DND-41 (cell line): ENCODE measurements around the gene ELMO2.
A peak's percentile ranks its signal among the peaks of the same experiment; 100 is the strongest.

Experiments used
- ATAC-seq: fragments of 200-7000 bp; cut with Tn5 transposase; 3 replicates; pipeline ENCODE4 v1.9.1; 2021; ENCODE audit warnings: low read depth; ENCODE audit not compliant: insufficient read depth
- DNase-seq: peaks from one replicate; pipeline ENCODE4 v3.0.0-alpha.2; 2020
- H2AFZ ChIP-seq: 2 replicates; pipeline ENCODE4 v1.6.0; 2012; ENCODE audit warnings: low read depth, low read length
- H3K27ac ChIP-seq: 2 replicates; pipeline ENCODE4 v1.5.1; 2012; ENCODE audit warnings: low read length, inconsistent platforms
- H3K27me3 ChIP-seq: fragments of 200-600 bp; sonication (generic); 2 replicates; pipeline ENCODE4 v1.6.0; 2012; ENCODE audit warnings: low read length, mild to moderate bottlenecking, inconsistent platforms; ENCODE audit not compliant: insufficient read depth, poor library complexity
- H3K36me3 ChIP-seq: 2 replicates; pipeline ENCODE4 v1.5.1; 2012; ENCODE audit warnings: low read length, inconsistent platforms; ENCODE audit not compliant: insufficient read depth
- H3K4me1 ChIP-seq: 2 replicates; pipeline ENCODE4 v1.5.1; 2012; ENCODE audit warnings: mild to moderate bottlenecking, low read length; ENCODE audit not compliant: insufficient read depth
- H3K4me2 ChIP-seq: 2 replicates; pipeline ENCODE4 v1.6.0; 2012; ENCODE audit warnings: mild to moderate bottlenecking, moderate library complexity, low read length, inconsistent platforms; ENCODE audit not compliant: insufficient read depth
- H3K4me3 ChIP-seq, 2 experiments: fragments of 200-600 bp in 1 of 2; shearing (Covaris generic) in 1 of 2; 2 replicates each; pipeline ENCODE4 v1.5.1; 2012 to 2016; ENCODE audit warnings: inconsistent platforms in 2 of 2, low read length in 2 of 2, mild to moderate bottlenecking in 2 of 2, low read depth in 1 of 2, moderate library complexity in 1 of 2
- H3K79me2 ChIP-seq: 2 replicates; pipeline ENCODE4 v1.6.0; 2012; ENCODE audit warnings: low read length, inconsistent platforms; ENCODE audit not compliant: insufficient read depth
- H3K9ac ChIP-seq: 2 replicates; pipeline ENCODE4 v1.6.0; 2012; ENCODE audit warnings: low read depth, mild to moderate bottlenecking, inconsistent platforms, low read length, moderate library complexity
- H3K9me3 ChIP-seq: 2 replicates; pipeline ENCODE4 v1.5.1; 2012; ENCODE audit warnings: low read length, moderate library complexity, mild to moderate bottlenecking, inconsistent platforms; ENCODE audit not compliant: insufficient read depth, severe bottlenecking
- H4K20me1 ChIP-seq: 2 replicates; pipeline ENCODE4 v1.6.0; 2012; ENCODE audit warnings: low read length; ENCODE audit not compliant: insufficient read depth
- EZH2 ChIP-seq: IDR thresholded peaks from 3 replicates; pipeline ENCODE4 v1.6.1; 2012; ENCODE audit warnings: borderline replicate concordance, low read depth, mild to moderate bottlenecking, moderate library complexity, low read length, inconsistent platforms; ENCODE audit not compliant: severe bottlenecking
- TF ChIP-seq, protein P1 (sequence below): IDR thresholded peaks from 2 replicates; pipeline ENCODE4 v1.5.1; 2012; ENCODE audit warnings: borderline replicate concordance, low read length, moderate library complexity, mild to moderate bottlenecking; ENCODE audit not compliant: poor library complexity, severe bottlenecking; ENCODE audit errors: extremely low read depth

ELMO2 gene, protein sequence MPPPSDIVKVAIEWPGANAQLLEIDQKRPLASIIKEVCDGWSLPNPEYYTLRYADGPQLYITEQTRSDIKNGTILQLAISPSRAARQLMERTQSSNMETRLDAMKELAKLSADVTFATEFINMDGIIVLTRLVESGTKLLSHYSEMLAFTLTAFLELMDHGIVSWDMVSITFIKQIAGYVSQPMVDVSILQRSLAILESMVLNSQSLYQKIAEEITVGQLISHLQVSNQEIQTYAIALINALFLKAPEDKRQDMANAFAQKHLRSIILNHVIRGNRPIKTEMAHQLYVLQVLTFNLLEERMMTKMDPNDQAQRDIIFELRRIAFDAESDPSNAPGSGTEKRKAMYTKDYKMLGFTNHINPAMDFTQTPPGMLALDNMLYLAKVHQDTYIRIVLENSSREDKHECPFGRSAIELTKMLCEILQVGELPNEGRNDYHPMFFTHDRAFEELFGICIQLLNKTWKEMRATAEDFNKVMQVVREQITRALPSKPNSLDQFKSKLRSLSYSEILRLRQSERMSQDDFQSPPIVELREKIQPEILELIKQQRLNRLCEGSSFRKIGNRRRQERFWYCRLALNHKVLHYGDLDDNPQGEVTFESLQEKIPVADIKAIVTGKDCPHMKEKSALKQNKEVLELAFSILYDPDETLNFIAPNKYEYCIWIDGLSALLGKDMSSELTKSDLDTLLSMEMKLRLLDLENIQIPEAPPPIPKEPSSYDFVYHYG

GRCh38 chr20:46406200-46406985, at the start of gene ELMO2:
ELMO2 (minus strand) TSS chr20:46406615; CDS start chr20:46394482, 12,133 bp downstream.
- Histone ChIP-seq H3K4me3 (peak within 1 kb of the TSS; percentile 96 to 97), H3K27me3 (no peaks in the 10 kb centered on the region), H3K9me3 (no peaks in the 10 kb centered on the region), H3K4me1 (peaks cover 46% of the 10 kb centered on the region), H3K36me3 (peaks cover 8% of the 10 kb centered on the region), H3K27ac (peak within 1 kb of the TSS; percentile 76), H4K20me1 (peaks cover 44% of the 10 kb centered on the region), H2AFZ (peak within 1 kb of the TSS; percentile 94), H3K79me2 (peaks cover 48% of the 10 kb centered on the region), H3K9ac (peak within 1 kb of the TSS; percentile 83), H3K4me2 (peak within 1 kb of the TSS; percentile 89)
- no peak for TF ChIP-seq EZH2
- TF ChIP-seq, protein P1, sequence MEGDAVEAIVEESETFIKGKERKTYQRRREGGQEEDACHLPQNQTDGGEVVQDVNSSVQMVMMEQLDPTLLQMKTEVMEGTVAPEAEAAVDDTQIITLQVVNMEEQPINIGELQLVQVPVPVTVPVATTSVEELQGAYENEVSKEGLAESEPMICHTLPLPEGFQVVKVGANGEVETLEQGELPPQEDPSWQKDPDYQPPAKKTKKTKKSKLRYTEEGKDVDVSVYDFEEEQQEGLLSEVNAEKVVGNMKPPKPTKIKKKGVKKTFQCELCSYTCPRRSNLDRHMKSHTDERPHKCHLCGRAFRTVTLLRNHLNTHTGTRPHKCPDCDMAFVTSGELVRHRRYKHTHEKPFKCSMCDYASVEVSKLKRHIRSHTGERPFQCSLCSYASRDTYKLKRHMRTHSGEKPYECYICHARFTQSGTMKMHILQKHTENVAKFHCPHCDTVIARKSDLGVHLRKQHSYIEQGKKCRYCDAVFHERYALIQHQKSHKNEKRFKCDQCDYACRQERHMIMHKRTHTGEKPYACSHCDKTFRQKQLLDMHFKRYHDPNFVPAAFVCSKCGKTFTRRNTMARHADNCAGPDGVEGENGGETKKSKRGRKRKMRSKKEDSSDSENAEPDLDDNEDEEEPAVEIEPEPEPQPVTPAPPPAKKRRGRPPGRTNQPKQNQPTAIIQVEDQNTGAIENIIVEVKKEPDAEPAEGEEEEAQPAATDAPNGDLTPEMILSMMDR, result no peak
- DNase-seq (peak; percentile 98), ATAC-seq (peak; percentile 88)

GRCh38 chr20:46455729-46456128, 49.3 kb upstream of the ELMO2 start:
- H3K27me3 ChIP-seq, result peaks cover 20% of the 10 kb centered on the region
- H3K4me1 ChIP-seq, result no peaks in the 10 kb centered on the region
- H3K4me3 ChIP-seq, result no peak overlapping the region
- no peaks in the 10 kb centered on the region for H3K79me2 ChIP-seq
- H3K36me3 ChIP-seq, result no peaks in the 10 kb centered on the region
- no peak overlapping the region for H2AFZ ChIP-seq
- no peak overlapping the region for H3K27ac ChIP-seq
- H4K20me1 ChIP-seq, result no peaks in the 10 kb centered on the region; the same call in 1 of the 2 replicates
- no peak overlapping the region for H3K4me2 ChIP-seq
- H3K9ac ChIP-seq, result no peak overlapping the region
- DNase-seq, result no peak
- TF ChIP-seq EZH2, result no peak
- TF ChIP-seq, protein P1, result no peak
- ATAC-seq, result no peak
- H3K9me3 ChIP-seq, result no peaks in the 10 kb centered on the region

GRCh38 chr20:46446851-46447250, 40.4 kb upstream of the ELMO2 start:
- H3K9ac ChIP-seq, result no peak overlapping the region
- no peak overlapping the region for H3K4me2 ChIP-seq
- H3K27me3 ChIP-seq, result peaks cover 27% of the 10 kb centered on the region

More at GRCh38 chr20:46446851-46447250, 40.4 kb upstream of the ELMO2 start:
- Histone ChIP-seq H2AFZ (no peak overlapping the region), H3K4me1 (no peaks in the 10 kb centered on the region), H3K36me3 (no peaks in the 10 kb centered on the region), H3K79me2 (no peaks in the 10 kb centered on the region), H4K20me1 (no peaks in the 10 kb centered on the region), H3K4me3 (no peak overlapping the region), H3K9me3 (peaks cover 5% of the 10 kb centered on the region), H3K27ac (no peak overlapping the region)
- TF ChIP-seq, protein P1, result no peak
- TF ChIP-seq EZH2, result no peak
- no peak for DNase-seq
- no peak for ATAC-seq
